ENCODE measurements around the gene BMPR1B. TPM values are rescaled to one million over a fixed set of nuclear protein-coding genes. Genes with fewer than 3 reads are reported as not detected.

Gene BMPR1B
- total and polyA plus RNA-seq, 12 donors, result 0.04 to 7.8 (median 2.5) TPM

DNA sequence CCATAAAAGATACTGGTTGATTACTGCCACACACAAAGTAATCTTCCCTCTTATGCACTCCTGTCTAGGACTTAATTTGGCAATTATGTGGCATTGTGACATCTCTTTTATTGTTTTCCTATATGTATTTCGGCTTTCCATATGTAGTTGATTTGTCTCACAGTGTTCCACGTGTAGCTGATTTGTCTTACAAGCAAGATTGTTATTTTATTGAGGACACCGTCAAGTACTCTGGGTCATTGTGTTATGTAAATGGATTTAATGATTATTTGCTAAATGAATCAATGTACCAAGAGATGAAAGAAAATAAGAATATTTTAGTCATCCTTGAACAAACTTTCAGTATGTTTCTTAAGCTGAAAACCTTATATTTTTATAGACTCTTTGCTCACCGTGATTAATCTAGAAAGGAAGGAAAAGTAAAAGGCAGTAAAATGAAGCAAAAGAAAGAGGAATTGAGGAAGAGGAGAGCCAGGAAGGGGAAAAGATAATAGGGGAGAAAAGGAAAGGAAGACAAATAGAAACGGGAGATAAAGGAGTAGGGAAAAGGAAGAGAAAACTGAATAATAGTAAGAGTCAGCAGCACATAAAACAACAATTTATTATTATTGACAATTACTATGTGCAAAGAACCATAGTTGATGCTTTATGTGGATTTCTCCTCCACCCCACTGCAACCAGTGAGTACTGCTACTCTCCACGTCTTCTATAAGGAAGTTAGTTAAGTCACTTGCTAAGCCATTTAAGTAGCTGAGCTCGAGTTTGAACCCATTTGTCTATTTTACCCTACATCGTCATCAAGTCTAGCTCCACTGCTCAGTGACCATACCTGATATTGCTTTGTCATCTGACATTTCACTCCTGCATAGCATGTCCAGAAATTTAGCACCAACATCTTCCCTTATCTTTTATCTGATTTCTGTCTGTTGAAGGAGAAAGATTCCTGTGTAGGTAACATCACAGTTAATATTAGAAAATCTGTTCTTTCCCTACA is 336.5 kb downstream of the BMPR1B start:
- Histone ChIP-seq H3K27me3 (no peaks in the 10 kb centered on the region), H3K27ac (no peak overlapping the region), H3K36me3 (no peaks in the 10 kb centered on the region), H3K4me1 (peaks cover 0 to 4% (median 0%) of the 10 kb centered on the region in 9 donors), H3K9me3 (no peaks in the 10 kb centered on the region), H3K4me3 (no peak overlapping the region)
- intact Hi-C loops (cut with DNase I), result loop anchor here in 3 of 10 donors (5.0 to 10.0 kb wide), 4 partner anchors 99 to 459 kb away; partner anchors contain the start of gene BMPR1B (in 1 of the 3)
- no peak for ATAC-seq
- no peak for DNase-seq
- WGBS, 2 donors, result 74 to 89% methylated on average over 8 of the region's 8 CpGs
- TF ChIP-seq, protein P1, sequence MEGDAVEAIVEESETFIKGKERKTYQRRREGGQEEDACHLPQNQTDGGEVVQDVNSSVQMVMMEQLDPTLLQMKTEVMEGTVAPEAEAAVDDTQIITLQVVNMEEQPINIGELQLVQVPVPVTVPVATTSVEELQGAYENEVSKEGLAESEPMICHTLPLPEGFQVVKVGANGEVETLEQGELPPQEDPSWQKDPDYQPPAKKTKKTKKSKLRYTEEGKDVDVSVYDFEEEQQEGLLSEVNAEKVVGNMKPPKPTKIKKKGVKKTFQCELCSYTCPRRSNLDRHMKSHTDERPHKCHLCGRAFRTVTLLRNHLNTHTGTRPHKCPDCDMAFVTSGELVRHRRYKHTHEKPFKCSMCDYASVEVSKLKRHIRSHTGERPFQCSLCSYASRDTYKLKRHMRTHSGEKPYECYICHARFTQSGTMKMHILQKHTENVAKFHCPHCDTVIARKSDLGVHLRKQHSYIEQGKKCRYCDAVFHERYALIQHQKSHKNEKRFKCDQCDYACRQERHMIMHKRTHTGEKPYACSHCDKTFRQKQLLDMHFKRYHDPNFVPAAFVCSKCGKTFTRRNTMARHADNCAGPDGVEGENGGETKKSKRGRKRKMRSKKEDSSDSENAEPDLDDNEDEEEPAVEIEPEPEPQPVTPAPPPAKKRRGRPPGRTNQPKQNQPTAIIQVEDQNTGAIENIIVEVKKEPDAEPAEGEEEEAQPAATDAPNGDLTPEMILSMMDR (IDR thresholded peaks at IDR 0.05), result no peak

DNA sequence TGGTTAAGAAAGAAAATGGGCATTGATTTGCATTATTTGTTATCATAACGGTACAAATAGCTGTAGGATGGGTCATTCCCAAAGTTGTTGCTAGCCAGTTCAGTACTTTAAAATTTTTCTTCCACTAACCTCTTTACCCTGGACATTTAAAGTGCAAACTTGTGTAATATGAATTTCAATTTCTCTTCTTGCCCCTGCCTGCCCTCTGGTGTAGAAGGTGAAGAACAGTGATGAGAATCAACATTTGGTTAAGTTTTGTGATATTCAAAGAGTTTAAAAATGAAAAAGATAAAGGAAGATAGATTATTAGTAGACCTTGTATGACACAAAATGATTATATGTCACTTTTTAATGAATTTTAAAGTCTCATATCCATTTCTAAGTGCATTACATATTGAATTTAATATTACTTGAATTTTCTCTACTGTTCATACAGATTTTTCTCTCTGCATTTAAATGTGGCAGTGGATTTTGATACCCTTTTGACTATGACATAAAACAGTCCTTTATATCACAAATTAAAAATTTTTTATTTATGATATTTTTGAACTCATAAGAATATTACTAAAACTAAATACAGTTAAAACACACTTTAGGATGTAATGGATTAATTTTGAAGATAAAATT is 337.7 kb downstream of the BMPR1B start:
- Histone ChIP-seq H3K4me3 (no peak overlapping the region), H3K27me3 (no peaks in the 10 kb centered on the region), H3K9me3 (peaks cover 0 to 7% (median 0%) of the 10 kb centered on the region in 11 donors), H3K4me1 (peaks cover 0 to 4% (median 0%) of the 10 kb centered on the region in 9 donors), H3K27ac (no peak overlapping the region), H3K36me3 (no peaks in the 10 kb centered on the region)
- ATAC-seq, result peak in 2 of 8 donors; percentile 44 to 47
- intact Hi-C loops (cut with DNase I), result loop anchor here in 3 of 10 donors (10.0 kb wide), 3 partner anchors 101 to 461 kb away; no protein-coding TSS in a partner anchor
- WGBS, 2 donors, result 40 to 69% methylated on average over 1 of the region's 1 CpG
- DNase-seq, result no peak
- TF ChIP-seq, protein P1 (IDR thresholded peaks at IDR 0.05), result peak in 7 of 9 donors; percentile 41 to 69 (median 60)

DNA sequence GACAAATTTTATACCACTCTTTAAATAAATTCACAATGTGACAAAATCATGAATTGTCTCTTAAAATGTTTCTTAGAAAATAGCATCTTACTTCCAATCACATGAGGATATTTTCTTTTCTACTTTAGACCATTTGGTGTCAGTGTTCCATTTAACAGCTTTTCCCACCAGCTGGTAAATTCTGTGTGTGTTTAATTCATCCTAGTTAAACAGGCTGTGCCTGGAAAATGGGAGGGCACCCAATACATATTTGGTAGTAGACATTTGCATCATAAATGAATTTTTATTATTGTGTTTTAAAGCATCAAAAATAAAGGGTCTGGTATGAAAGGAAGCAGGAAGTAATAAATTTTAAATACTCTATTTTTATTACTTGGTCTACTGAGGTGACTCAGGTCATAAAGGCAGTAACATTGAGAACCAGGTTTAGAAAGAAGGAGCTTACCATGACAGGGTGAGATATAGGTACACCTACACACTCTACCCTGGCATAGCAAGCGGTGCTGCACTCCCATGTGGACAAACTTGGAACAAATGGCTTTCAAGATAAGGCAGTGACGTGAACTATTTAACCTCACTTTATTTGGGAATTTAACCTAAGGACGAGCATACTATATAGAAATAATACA is 344.5 kb downstream of the BMPR1B start:
- Histone ChIP-seq H3K36me3 (no peaks in the 10 kb centered on the region), H3K27me3 (no peaks in the 10 kb centered on the region), H3K4me3 (no peak overlapping the region), H3K27ac (no peak overlapping the region), H3K9me3 (peaks cover 0 to 8% (median 0%) of the 10 kb centered on the region in 11 donors), H3K4me1 (peaks cover 0 to 22% (median 0%) of the 10 kb centered on the region in 9 donors)
- DNase-seq (no peak), ATAC-seq (no peak)
- intact Hi-C loops (cut with DNase I), result no loop called here
- 70 to 79% methylated on average over 3 of the region's 3 CpGs for WGBS, 2 donors
- TF ChIP-seq, protein P1 (IDR thresholded peaks at IDR 0.05), result no peak

DNA sequence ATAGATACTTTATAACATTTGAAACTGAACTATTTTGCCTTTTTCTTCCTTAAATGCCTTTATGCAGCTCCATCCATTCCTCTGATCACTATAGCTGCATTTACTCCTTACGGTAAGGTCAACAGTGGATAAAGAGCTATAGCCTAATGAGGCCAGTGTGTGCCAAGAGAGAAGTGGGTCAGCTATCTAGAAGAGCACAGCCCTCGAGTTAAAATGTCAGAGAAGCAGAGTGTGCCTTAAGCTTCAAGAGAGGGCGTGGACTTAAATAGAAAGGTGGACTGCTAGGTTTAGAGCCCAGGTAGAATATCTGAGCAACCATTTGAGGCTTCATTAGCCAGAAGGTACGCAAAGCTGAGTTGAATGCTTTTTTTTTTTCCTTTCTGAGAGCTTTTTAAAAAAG is 347.4 kb downstream of the BMPR1B start:
- 49 to 67% methylated on average over 4 of the region's 4 CpGs for WGBS, 2 donors
- Histone ChIP-seq H3K4me3 (no peak overlapping the region), H3K27ac (no peak overlapping the region), H3K4me1 (peaks cover 0 to 22% (median 0%) of the 10 kb centered on the region in 9 donors), H3K27me3 (no peaks in the 10 kb centered on the region), H3K36me3 (no peaks in the 10 kb centered on the region), H3K9me3 (peaks cover 0 to 5% (median 0%) of the 10 kb centered on the region in 11 donors)
- intact Hi-C loops (cut with DNase I), result no loop called here
- peak; percentile 49 to 95 (median 81) for ATAC-seq
- TF ChIP-seq, protein P1 (IDR thresholded peaks at IDR 0.05), result no peak
- DNase-seq, result no peak
